Measurements from ENCODE around the gene PIGK. TPM values are rescaled to one million over a fixed set of nuclear protein-coding genes. Genes with fewer than 3 reads are reported as not detected.

PIGK gene
- total RNA-seq, 2 experiments from 2014 or later, result 8.6 to 17.4 TPM

- Histone ChIP-seq H3K4me2 (ENCODE audit: low read length) (no peak overlapping the region), H3K36me3 (ENCODE audit: insufficient read depth, low read length) (no peaks in the 10 kb centered on the region), H3K4me3 (ENCODE audit: low read depth, low read length, poor library complexity, severe bottlenecking) (no peak overlapping the region), H3K9me2 (ENCODE audit: insufficient read depth, low read length) (no peaks in the 10 kb centered on the region), H3K9me3 (ENCODE audit: low read length) (no peaks in the 10 kb centered on the region), H3K79me2 (ENCODE audit: insufficient read depth, low read depth, low read length) (no peaks in the 10 kb centered on the region), H4K20me1 (ENCODE audit: insufficient read depth, low read length) (no peaks in the 10 kb centered on the region), H3K27ac (ENCODE audit: low read depth, low read length, poor library complexity, severe bottlenecking) (no peak overlapping the region), H2AFZ (ENCODE audit: low read length) (no peak overlapping the region), H3K4me1 (ENCODE audit: insufficient read depth, low read length, poor library complexity, severe bottlenecking) (no peaks in the 10 kb centered on the region)
- POLR2A ChIA-PET, result no interaction called here
- BruUV-seq (replicated peaks), result no TSS peak
- DNase-seq (ENCODE audit: low spot score), result no peak
- TF ChIP-seq CTCF (conservative IDR thresholded peaks at IDR 0.05; ENCODE audit: low read length), result no peak
- no peak for TF ChIP-seq EZH2phosphoT487 (IDR thresholded peaks at IDR 0.05; ENCODE audit: borderline replicate concordance, low read depth, low read length)
- CTCF ChIA-PET (ENCODE audit: unreplicated experiment), result no interaction called here
- intact Hi-C loops (cut with micrococcal nuclease; ENCODE audit: unreplicated experiment), result no loop called here
Measured at GRCh38 chr1:77047978-77048614, 171.1 kb downstream of the PIGK start.

GRCh38 chr1:77047575-77047974 lies 171.7 kb downstream of the PIGK start:
- Histone ChIP-seq H3K27ac (ENCODE audit: low read depth, low read length, poor library complexity, severe bottlenecking) (no peak overlapping the region), H3K9me3 (ENCODE audit: low read length) (no peaks in the 10 kb centered on the region), H4K20me1 (ENCODE audit: insufficient read depth, low read length) (no peaks in the 10 kb centered on the region), H3K9me2 (ENCODE audit: insufficient read depth, low read length) (no peaks in the 10 kb centered on the region), H3K4me3 (ENCODE audit: low read depth, low read length, poor library complexity, severe bottlenecking) (no peak overlapping the region), H2AFZ (ENCODE audit: low read length) (no peak overlapping the region), H3K4me1 (ENCODE audit: insufficient read depth, low read length, poor library complexity, severe bottlenecking) (no peaks in the 10 kb centered on the region), H3K4me2 (ENCODE audit: low read length) (no peak overlapping the region), H3K36me3 (ENCODE audit: insufficient read depth, low read length) (no peaks in the 10 kb centered on the region), H3K79me2 (ENCODE audit: insufficient read depth, low read depth, low read length) (no peaks in the 10 kb centered on the region)
- no TSS peak for BruUV-seq (replicated peaks)
- POLR2A ChIA-PET, result no interaction called here
- no peak for DNase-seq (ENCODE audit: low spot score)
- no peak for TF ChIP-seq EZH2phosphoT487 (IDR thresholded peaks at IDR 0.05; ENCODE audit: borderline replicate concordance, low read depth, low read length)
- intact Hi-C loops (cut with micrococcal nuclease; ENCODE audit: unreplicated experiment), result no loop called here
- CTCF ChIA-PET (ENCODE audit: unreplicated experiment), result no interaction called here

- Histone ChIP-seq H3K9me3 (ENCODE audit: low read length) (no peaks in the 10 kb centered on the region), H3K79me2 (ENCODE audit: insufficient read depth, low read depth, low read length) (no peaks in the 10 kb centered on the region), H3K4me1 (ENCODE audit: insufficient read depth, low read length, poor library complexity, severe bottlenecking) (no peaks in the 10 kb centered on the region), H3K36me3 (ENCODE audit: insufficient read depth, low read length) (no peaks in the 10 kb centered on the region), H3K27ac (ENCODE audit: low read depth, low read length, poor library complexity, severe bottlenecking) (no peak overlapping the region), H4K20me1 (ENCODE audit: insufficient read depth, low read length) (no peaks in the 10 kb centered on the region), H2AFZ (ENCODE audit: low read length) (no peak overlapping the region), H3K4me3 (ENCODE audit: low read depth, low read length, poor library complexity, severe bottlenecking) (no peak overlapping the region), H3K9me2 (ENCODE audit: insufficient read depth, low read length) (no peaks in the 10 kb centered on the region), H3K4me2 (ENCODE audit: low read length) (no peak overlapping the region)
- TF ChIP-seq EZH2phosphoT487 (IDR thresholded peaks at IDR 0.05; ENCODE audit: borderline replicate concordance, low read depth, low read length) (no peak), CTCF (conservative IDR thresholded peaks at IDR 0.05; ENCODE audit: low read length) (no peak)
- intact Hi-C loops (cut with micrococcal nuclease; ENCODE audit: unreplicated experiment), result no loop called here
- no peak for DNase-seq (ENCODE audit: low spot score)
- CTCF ChIA-PET (ENCODE audit: unreplicated experiment), result no interaction called here
- no TSS peak for BruUV-seq (replicated peaks)
- POLR2A ChIA-PET, result interaction anchor here (0.6 kb wide), 1 partner anchor 81 kb away, joined by 3 read pairs; no protein-coding TSS in a partner anchor
Measured at GRCh38 chr1:77044133-77044849, 174.9 kb downstream of the PIGK start.
